GM13976 (cell line): ENCODE data around the gene TPRG1L.
"Not testable (repeated sequence)": the region's sequence is repeated elsewhere in the genome, so short reads cannot be mapped to it uniquely, and the experiment has no call there.

Experiments
- DNase-seq: peaks from one replicate; pipeline ENCODE4 v3.0.0; 2012; ENCODE audit warnings: low spot score
- in situ Hi-C: fragments of 300-500 bp; cut with MboI; formaldehyde crosslinking; loops from one replicate; pipeline ENCODE4 v1.12.0; 2022; ENCODE audit warnings: low sequenced_read_pairs, mixed read lengths, inconsistent platforms; ENCODE audit not compliant: unreplicated experiment
- TF ChIP-seq, protein P1 (sequence below): IDR thresholded peaks from 2 replicates; pipeline ENCODE4 v1.5.1; 2012; ENCODE audit warnings: borderline replicate concordance, mild to moderate bottlenecking; ENCODE audit not compliant: insufficient read depth; ENCODE audit errors: extremely low read depth, missing control alignments, control extremely low read depth

Gene TPRG1L

DNA sequence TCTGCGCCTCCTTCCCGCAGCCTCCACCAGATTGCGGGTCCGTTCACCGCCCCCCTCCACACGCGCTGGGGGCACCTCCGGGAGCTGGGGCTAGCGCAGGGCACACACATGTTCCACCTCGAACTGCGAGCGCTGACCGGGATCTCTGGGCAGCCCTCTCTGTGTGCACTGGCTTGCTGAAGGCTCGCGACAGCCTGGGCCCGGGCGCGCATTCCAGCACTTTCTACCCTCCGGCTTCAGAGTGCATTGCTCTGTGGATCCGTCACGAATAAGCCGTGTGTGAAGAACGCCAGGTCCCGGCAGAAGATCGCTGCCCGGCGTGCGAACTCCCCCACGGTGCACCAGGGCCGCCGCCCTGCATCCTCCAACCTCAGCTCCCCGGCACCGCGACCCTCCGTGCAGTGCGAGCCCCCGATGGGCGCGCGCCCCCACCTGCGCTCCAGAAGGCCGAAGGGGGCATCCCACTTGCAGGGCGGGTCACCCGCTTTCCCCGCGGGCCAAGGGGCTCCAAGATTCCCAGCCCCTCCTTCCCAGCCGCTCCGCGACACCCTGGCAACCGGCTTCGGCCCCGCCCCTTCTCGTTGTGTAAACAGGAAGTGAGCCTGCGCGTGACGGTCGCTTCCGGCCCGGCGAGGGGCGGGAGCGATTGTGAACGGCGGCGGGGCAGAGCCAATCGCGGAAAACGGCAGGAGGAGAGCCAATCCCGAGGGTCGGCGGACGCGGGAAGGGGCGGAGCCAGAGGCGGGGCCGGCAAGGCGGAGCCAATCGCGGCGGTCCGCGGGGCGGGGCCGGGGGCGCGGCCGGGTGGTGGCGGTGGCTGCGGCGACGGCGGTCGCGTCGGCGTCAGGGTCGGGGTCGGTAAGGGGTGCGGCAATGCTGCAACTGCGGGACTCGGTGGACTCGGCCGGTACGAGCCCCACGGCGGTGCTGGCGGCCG lies at the start of gene TPRG1L:
Gene TPRG1L (plus strand): TSS at position 816 of the 937 bp plus-strand sequence. CDS start 58 bp downstream, at position 874.
- peak; percentile 100 for DNase-seq
- in situ Hi-C loops, result no loop called here
- TF ChIP-seq, protein P1, sequence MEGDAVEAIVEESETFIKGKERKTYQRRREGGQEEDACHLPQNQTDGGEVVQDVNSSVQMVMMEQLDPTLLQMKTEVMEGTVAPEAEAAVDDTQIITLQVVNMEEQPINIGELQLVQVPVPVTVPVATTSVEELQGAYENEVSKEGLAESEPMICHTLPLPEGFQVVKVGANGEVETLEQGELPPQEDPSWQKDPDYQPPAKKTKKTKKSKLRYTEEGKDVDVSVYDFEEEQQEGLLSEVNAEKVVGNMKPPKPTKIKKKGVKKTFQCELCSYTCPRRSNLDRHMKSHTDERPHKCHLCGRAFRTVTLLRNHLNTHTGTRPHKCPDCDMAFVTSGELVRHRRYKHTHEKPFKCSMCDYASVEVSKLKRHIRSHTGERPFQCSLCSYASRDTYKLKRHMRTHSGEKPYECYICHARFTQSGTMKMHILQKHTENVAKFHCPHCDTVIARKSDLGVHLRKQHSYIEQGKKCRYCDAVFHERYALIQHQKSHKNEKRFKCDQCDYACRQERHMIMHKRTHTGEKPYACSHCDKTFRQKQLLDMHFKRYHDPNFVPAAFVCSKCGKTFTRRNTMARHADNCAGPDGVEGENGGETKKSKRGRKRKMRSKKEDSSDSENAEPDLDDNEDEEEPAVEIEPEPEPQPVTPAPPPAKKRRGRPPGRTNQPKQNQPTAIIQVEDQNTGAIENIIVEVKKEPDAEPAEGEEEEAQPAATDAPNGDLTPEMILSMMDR, result no peak

DNA sequence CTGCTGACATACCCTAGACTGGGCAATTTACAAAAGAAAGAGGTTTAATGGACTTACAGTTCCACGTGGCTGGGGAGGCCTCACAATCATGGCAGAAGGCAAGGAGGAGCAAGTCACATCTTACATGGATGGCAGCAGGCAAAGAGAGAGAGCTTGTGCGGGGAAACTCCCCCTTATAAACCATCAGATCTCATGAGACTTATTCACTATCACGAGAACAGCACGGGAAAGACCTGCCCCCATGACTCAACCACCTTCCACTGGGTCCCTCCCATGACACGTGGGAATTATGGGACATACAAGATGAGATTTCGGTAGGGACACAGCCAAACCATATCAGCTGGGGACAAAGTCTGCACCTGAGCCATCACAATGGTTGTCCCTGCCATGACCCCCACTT lies 49.3 kb upstream of the TPRG1L start:
- DNase-seq, in situ Hi-C loops: not testable (repeated sequence)

GRCh38 chr1:3575993-3576392 lies 48.8 kb upstream of the TPRG1L start:
- no peak for DNase-seq
- in situ Hi-C loops, result no loop called here

DNA sequence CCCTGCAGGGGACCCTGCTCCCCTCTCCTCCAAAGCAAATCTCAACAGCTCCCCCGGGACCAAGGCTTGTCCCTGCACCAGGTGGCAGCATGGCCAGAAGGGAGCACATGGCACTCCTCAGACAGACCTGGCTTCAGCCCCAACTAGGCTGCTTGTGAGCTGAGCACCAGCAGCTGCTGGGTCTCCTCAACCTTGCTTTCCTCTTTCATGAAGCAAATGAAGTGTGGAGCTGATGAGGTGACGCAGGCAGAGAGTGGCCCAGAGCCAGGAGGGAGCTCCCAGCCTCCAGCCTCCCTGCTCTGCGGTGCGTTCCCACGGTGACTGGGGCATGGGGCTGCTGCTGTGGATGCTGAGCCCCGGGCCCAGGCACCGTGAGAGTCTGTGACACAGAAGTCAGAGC lies 47.5 kb upstream of the TPRG1L start:
- in situ Hi-C loops, result no loop called here
- no peak for DNase-seq
- TF ChIP-seq, protein P1, result no peak

More at GRCh38 chr1:3575993-3576392, 48.8 kb upstream of the TPRG1L start:
- TF ChIP-seq, protein P1, result no peak

GRCh38 chr1:3577711-3578432 lies 46.9 kb upstream of the TPRG1L start:
- no peak for DNase-seq
- TF ChIP-seq, protein P1, result no peak
- in situ Hi-C loops, result no loop called here

DNA sequence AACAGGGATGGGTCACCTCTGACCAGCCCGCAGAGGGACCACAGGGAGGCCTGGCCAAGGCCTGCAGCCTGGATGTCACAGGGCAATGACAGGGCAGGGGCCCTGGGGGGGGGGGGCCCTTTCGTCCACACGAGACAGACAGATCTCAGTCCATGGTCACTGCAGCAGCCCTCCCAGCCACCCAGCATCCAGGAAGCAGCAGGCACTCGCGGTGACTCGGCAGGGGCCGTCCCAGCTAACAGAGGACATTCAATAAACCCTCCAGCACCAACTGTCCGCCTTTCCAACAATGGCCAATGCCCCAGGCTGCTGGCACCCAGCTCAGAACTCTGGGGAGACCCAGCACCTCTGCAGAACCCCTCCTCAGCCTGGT lies 46.4 kb upstream of the TPRG1L start:
- no peak for DNase-seq
- in situ Hi-C loops, result no loop called here
- TF ChIP-seq, protein P1, result no peak

- in situ Hi-C loops, result no loop called here
- DNase-seq, result no peak
- TF ChIP-seq, protein P1, result no peak
These were observed 45.9 kb upstream of the TPRG1L start for GRCh38 chr1:3578906-3579305.
